Measurements from ENCODE around the gene CAPN5.
A peak's percentile ranks its signal among the peaks of the same experiment; 100 is the strongest.

The CAPN5 gene

DNA sequence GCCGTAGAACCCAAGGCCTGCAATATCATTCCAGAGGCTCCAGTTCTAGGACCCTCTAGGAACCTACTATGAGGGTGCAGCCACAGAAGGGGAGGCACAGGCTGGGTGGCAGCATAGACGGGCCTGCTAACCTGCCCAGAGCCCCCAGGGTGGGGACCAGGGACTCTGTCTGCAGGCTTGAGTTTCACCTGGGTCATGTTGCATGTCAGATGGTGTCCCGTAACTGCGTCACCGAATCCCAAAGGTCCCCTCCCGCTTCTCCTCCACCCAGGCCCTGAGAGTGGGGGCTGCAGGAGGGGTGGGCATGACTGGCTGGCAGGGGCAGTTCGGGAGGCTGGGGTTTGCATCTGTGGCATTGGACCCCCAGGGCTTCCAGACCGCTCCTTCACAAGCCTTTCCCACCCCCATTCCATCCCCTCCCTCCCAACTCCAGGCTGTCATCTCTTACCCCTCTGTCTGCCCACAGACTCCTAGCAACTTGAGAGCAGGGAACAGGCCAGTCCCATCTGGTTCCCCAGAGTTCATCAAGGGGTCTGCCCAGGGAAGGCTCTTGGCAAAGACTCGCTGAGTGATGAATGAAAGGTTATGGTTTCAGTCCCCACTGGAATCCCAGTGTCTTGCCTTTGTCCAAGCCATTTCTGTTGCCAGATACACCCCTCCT is 77.6 kb downstream of the CAPN5 start:
- Histone ChIP-seq H2BK120ac (ENCODE audit: low read depth, low read length) (no peak overlapping the region), H4K91ac (ENCODE audit: low read depth, low read length, poor library complexity) (no peak overlapping the region), H3K4ac (ENCODE audit: low read length) (no peak overlapping the region), H3K18ac (ENCODE audit: low read length) (no peak overlapping the region), H3K14ac (ENCODE audit: low read length) (no peak overlapping the region), H3K9ac (ENCODE audit: low read depth, low read length, poor library complexity) (no peak overlapping the region), H3K27ac (replicated peaks; ENCODE audit: low read length) (no peak overlapping the region), H3K4me1 (ENCODE audit: control insufficient read depth in 2 of 2, insufficient read depth in 1 of 2, low read depth in 1 of 2, low read length in 2 of 2) (peaks cover 4 to 11% of the 10 kb centered on the region in 2 donors), H2BK5ac (ENCODE audit: low read length) (no peak overlapping the region), H2AK5ac (ENCODE audit: low read depth, low read length) (peak overlapping the region; percentile 44), H4K8ac (ENCODE audit: low read depth, low read length) (no peak overlapping the region), H2AFZ (ENCODE audit: low read length) (peak overlapping the region; percentile 1), H3K23ac (ENCODE audit: low read depth, low read length, poor library complexity) (no peak overlapping the region), H2BK15ac (ENCODE audit: low read length) (peak overlapping the region; percentile 54), H3K36me3 (replicated peaks in 1 of 2; ENCODE audit: control insufficient read depth in 2 of 2, insufficient read depth in 2 of 2, low read length in 2 of 2) (no peaks in the 10 kb centered on the region), H3K27me3 (ENCODE audit: control insufficient read depth in 3 of 3, insufficient read depth in 3 of 3, low read depth in 1 of 3, low read length in 3 of 3) (peaks cover 0 to 52% (median 0%) of the 10 kb centered on the region in 3 experiments), H3K4me2 (ENCODE audit: insufficient read depth, low read length, poor library complexity, severe bottlenecking) (no peak overlapping the region), H3K9me3 (replicated peaks in 1 of 2; ENCODE audit: control insufficient read depth in 2 of 2, insufficient read depth in 1 of 2, low read depth in 1 of 2, low read length in 2 of 2) (no peaks in the 10 kb centered on the region), H3K4me3 (ENCODE audit: low read length in 2 of 2) (no peak overlapping the region), H2BK12ac (ENCODE audit: low read length) (no peak overlapping the region), H3K79me1 (ENCODE audit: low read depth, low read length) (no peaks in the 10 kb centered on the region)
- WGBS, 2 donors (ENCODE audit: extremely low coverage in 2 of 2, insufficient read length in 2 of 2, insufficient replicate concordance in 1 of 2) = no CpG with 5 or more reads among the region's 9 CpGs
- DNase-seq (ENCODE audit: low spot score) = no peak

DNA sequence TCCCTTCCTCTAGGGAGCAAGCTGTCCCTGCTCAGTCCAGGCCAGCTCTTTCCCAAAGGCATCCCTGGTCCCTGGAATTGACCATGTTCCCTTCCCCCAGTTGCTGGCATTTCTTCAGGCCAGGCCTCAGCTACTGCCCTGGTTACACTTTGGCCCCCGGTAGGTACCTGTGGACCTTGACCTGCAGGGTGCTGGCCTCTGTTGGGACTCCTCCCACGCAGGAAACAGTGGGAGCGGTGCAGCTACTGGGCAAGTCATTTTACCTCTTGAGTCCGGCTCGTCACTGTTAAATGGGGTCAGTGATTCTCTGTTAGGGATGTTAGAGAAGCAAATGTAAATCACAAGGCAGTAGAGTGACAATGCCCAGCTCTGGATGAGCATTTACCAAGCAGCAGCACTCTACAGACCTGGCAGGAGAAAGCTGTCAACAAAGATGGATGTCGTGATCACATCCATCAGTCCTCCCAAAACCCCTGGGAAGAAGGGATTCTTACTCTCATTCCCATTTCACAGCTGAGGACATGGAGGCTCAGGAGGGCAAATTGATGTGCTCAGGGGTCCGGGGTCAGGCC is 78.2 kb downstream of the CAPN5 start:
- H2BK5ac ChIP-seq (ENCODE audit: low read length) = no peak overlapping the region
- H3K18ac ChIP-seq (ENCODE audit: low read length) = no peak overlapping the region
- H2AK5ac ChIP-seq (ENCODE audit: low read depth, low read length) = peak overlapping the region; percentile 44
- no peak overlapping the region for H3K27ac ChIP-seq (replicated peaks; ENCODE audit: low read length)
- H3K79me1 ChIP-seq (ENCODE audit: low read depth, low read length) = no peaks in the 10 kb centered on the region
- no peaks in the 10 kb centered on the region for H3K9me3 ChIP-seq (replicated peaks in 1 of 2; ENCODE audit: control insufficient read depth in 2 of 2, insufficient read depth in 1 of 2, low read depth in 1 of 2, low read length in 2 of 2)
- H4K8ac ChIP-seq (ENCODE audit: low read depth, low read length) = no peak overlapping the region
- peak overlapping the region; percentile 1 for H2AFZ ChIP-seq (ENCODE audit: low read length)
- H3K4me3 ChIP-seq (ENCODE audit: low read length in 2 of 2) = no peak overlapping the region
- peak overlapping the region; percentile 54 for H2BK15ac ChIP-seq (ENCODE audit: low read length)
- H3K4me2 ChIP-seq (ENCODE audit: insufficient read depth, low read length, poor library complexity, severe bottlenecking) = no peak overlapping the region
- H3K36me3 ChIP-seq (replicated peaks in 1 of 2; ENCODE audit: control insufficient read depth in 2 of 2, insufficient read depth in 2 of 2, low read length in 2 of 2) = no peaks in the 10 kb centered on the region
- DNase-seq (ENCODE audit: low spot score) = no peak
- H3K9ac ChIP-seq (ENCODE audit: low read depth, low read length, poor library complexity) = no peak overlapping the region
- H2BK12ac ChIP-seq (ENCODE audit: low read length) = no peak overlapping the region
- no peak overlapping the region for H3K23ac ChIP-seq (ENCODE audit: low read depth, low read length, poor library complexity)
- H2BK120ac ChIP-seq (ENCODE audit: low read depth, low read length) = peak overlapping the region; percentile 29
- H4K91ac ChIP-seq (ENCODE audit: low read depth, low read length, poor library complexity) = no peak overlapping the region
- no peak overlapping the region for H3K4ac ChIP-seq (ENCODE audit: low read length)
- H3K27me3 ChIP-seq (ENCODE audit: control insufficient read depth in 3 of 3, insufficient read depth in 3 of 3, low read depth in 1 of 3, low read length in 3 of 3) = peaks cover 0 to 55% (median 0%) of the 10 kb centered on the region in 3 experiments
- peaks cover 4 to 11% of the 10 kb centered on the region in 2 donors for H3K4me1 ChIP-seq (ENCODE audit: control insufficient read depth in 2 of 2, insufficient read depth in 1 of 2, low read depth in 1 of 2, low read length in 2 of 2)
- WGBS, 2 donors (ENCODE audit: extremely low coverage in 2 of 2, insufficient read length in 2 of 2, insufficient replicate concordance in 1 of 2) = no CpG with 5 or more reads among the region's 7 CpGs
- H3K14ac ChIP-seq (ENCODE audit: low read length) = no peak overlapping the region

DNA sequence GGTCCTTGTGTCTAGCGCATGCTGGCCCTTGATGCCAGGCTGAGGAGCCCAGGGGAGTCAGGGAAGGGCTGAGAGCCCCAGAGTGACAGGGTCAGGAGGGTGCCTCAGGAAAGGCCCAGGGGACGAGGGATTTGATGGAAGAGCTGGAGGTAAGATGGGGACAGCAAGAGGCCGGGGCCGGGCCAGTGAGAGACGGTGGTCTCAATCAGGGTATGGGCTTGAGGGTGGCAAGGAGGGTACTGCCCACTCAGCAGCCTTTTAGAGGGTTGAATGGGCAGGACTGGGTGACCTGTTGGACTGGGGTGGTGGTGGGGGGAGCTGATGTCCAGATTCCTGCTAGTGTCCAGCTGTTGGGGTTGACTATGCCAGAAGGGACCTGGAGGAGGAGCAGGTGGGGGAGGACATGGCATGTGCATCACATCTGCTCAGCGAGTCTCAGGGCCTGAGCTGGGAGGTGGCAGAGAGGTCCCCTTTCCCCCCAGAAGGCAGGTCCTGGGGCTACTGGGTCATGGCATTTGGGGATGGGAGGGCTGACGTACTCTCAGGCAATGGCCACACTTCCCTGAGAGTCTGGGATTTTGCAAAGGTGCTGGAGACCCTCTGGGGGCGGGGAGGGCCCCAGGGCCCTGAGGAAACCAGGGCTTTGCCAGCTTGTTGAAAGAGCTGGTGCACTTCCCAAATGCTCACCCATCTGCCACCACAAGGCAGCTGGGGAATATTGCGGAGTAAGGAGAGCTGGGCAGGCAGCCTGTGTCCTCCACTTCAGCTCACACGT is 79.7 kb downstream of the CAPN5 start:
- H2BK5ac ChIP-seq (ENCODE audit: low read length) = no peak overlapping the region
- H2BK12ac ChIP-seq (ENCODE audit: low read length) = no peak overlapping the region
- H3K4me2 ChIP-seq (ENCODE audit: insufficient read depth, low read length, poor library complexity, severe bottlenecking) = no peak overlapping the region
- no peak overlapping the region for H3K27ac ChIP-seq (replicated peaks; ENCODE audit: low read length)
- peak overlapping the region; percentile 87 for H2BK15ac ChIP-seq (ENCODE audit: low read length)
- H3K9me3 ChIP-seq (replicated peaks in 1 of 2; ENCODE audit: control insufficient read depth in 2 of 2, insufficient read depth in 1 of 2, low read depth in 1 of 2, low read length in 2 of 2) = no peaks in the 10 kb centered on the region
- WGBS, 2 donors (ENCODE audit: extremely low coverage in 2 of 2, insufficient read length in 2 of 2, insufficient replicate concordance in 1 of 2) = no CpG with 5 or more reads among the region's 10 CpGs
- H4K91ac ChIP-seq (ENCODE audit: low read depth, low read length, poor library complexity) = no peak overlapping the region
- no peaks in the 10 kb centered on the region for H3K36me3 ChIP-seq (replicated peaks in 1 of 2; ENCODE audit: control insufficient read depth in 2 of 2, insufficient read depth in 2 of 2, low read length in 2 of 2)
- H3K4me1 ChIP-seq (ENCODE audit: control insufficient read depth in 2 of 2, insufficient read depth in 1 of 2, low read depth in 1 of 2, low read length in 2 of 2) = peaks cover 4 to 8% of the 10 kb centered on the region in 2 donors
- H3K4ac ChIP-seq (ENCODE audit: low read length) = no peak overlapping the region
- peak overlapping the region; percentile 92 for H2AK5ac ChIP-seq (ENCODE audit: low read depth, low read length)
- no peak overlapping the region for H3K4me3 ChIP-seq (ENCODE audit: low read length in 2 of 2)
- no peak overlapping the region for H4K8ac ChIP-seq (ENCODE audit: low read depth, low read length)
- peaks cover 0 to 53% (median 0%) of the 10 kb centered on the region in 3 experiments for H3K27me3 ChIP-seq (ENCODE audit: control insufficient read depth in 3 of 3, insufficient read depth in 3 of 3, low read depth in 1 of 3, low read length in 3 of 3)
- H2AFZ ChIP-seq (ENCODE audit: low read length) = no peak overlapping the region
- H3K23ac ChIP-seq (ENCODE audit: low read depth, low read length, poor library complexity) = peak overlapping the region; percentile 16
- peak overlapping the region; percentile 13 for H2BK120ac ChIP-seq (ENCODE audit: low read depth, low read length)
- no peak overlapping the region for H3K9ac ChIP-seq (ENCODE audit: low read depth, low read length, poor library complexity)
- H3K14ac ChIP-seq (ENCODE audit: low read length) = no peak overlapping the region
- H3K79me1 ChIP-seq (ENCODE audit: low read depth, low read length) = no peaks in the 10 kb centered on the region
- no peak for DNase-seq (ENCODE audit: low spot score)
- peak overlapping the region; percentile 44 for H3K18ac ChIP-seq (ENCODE audit: low read length)

DNA sequence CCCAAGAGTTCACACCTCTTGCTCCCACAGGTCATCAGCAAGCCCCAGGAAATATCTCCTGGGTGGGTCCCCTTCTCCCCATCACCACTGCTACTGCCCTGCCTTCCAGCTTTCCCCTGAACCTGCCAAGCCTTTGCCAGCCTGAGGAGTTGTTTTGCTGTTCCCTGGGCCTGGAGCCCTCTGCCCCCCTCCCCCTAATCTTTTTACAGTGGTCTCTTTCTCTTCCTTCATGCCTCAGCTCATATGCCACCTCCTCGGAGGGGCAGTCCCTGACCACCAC is 80.2 kb downstream of the CAPN5 start:
- no peak overlapping the region for H2BK12ac ChIP-seq (ENCODE audit: low read length)

More for the DNA sequence above, 80.2 kb downstream of the CAPN5 start:
- Histone ChIP-seq H3K79me1 (ENCODE audit: low read depth, low read length) (no peaks in the 10 kb centered on the region), H3K4ac (ENCODE audit: low read length) (no peak overlapping the region), H3K36me3 (replicated peaks in 1 of 2; ENCODE audit: control insufficient read depth in 2 of 2, insufficient read depth in 2 of 2, low read length in 2 of 2) (no peaks in the 10 kb centered on the region), H3K27me3 (ENCODE audit: control insufficient read depth in 3 of 3, insufficient read depth in 3 of 3, low read depth in 1 of 3, low read length in 3 of 3) (peaks cover 0 to 53% (median 0%) of the 10 kb centered on the region in 3 experiments), H4K91ac (ENCODE audit: low read depth, low read length, poor library complexity) (no peak overlapping the region), H3K9ac (ENCODE audit: low read depth, low read length, poor library complexity) (no peak overlapping the region), H3K14ac (ENCODE audit: low read length) (no peak overlapping the region), H3K4me2 (ENCODE audit: insufficient read depth, low read length, poor library complexity, severe bottlenecking) (no peak overlapping the region), H3K9me3 (replicated peaks in 1 of 2; ENCODE audit: control insufficient read depth in 2 of 2, insufficient read depth in 1 of 2, low read depth in 1 of 2, low read length in 2 of 2) (no peaks in the 10 kb centered on the region), H3K23ac (ENCODE audit: low read depth, low read length, poor library complexity) (no peak overlapping the region), H2BK15ac (ENCODE audit: low read length) (peak overlapping the region; percentile 87), H3K18ac (ENCODE audit: low read length) (no peak overlapping the region), H2BK120ac (ENCODE audit: low read depth, low read length) (peak overlapping the region; percentile 13), H4K8ac (ENCODE audit: low read depth, low read length) (no peak overlapping the region), H3K4me1 (ENCODE audit: control insufficient read depth in 2 of 2, insufficient read depth in 1 of 2, low read depth in 1 of 2, low read length in 2 of 2) (peaks cover 4 to 8% of the 10 kb centered on the region in 2 donors), H2BK5ac (ENCODE audit: low read length) (no peak overlapping the region), H3K4me3 (ENCODE audit: low read length in 2 of 2) (no peak overlapping the region), H2AFZ (ENCODE audit: low read length) (no peak overlapping the region), H3K27ac (replicated peaks; ENCODE audit: low read length) (no peak overlapping the region), H2AK5ac (ENCODE audit: low read depth, low read length) (peak overlapping the region; percentile 92)
- DNase-seq (ENCODE audit: low spot score) = no peak
- no CpG with 5 or more reads among the region's 1 CpG for WGBS, 2 donors (ENCODE audit: extremely low coverage in 2 of 2, insufficient read length in 2 of 2, insufficient replicate concordance in 1 of 2)

Data from neuronal stem cell (in vitro differentiated cells).